Hepatocyte (in vitro differentiated cells): ENCODE results near the gene ADGRG6. TPM values are rescaled to one million over a fixed set of nuclear protein-coding genes. Genes with fewer than 3 reads are reported as not detected.

ENCODE experiments used
- DNase-seq: peaks from one replicate; pipeline ENCODE4 v3.0.0-alpha.2; 2016; ENCODE audit warnings: low spot score
- H2AFZ ChIP-seq: fragments of 200-600 bp; sonication (generic); 2 replicates; pipeline ENCODE4 v1.6.0; 2016; ENCODE audit warnings: antibody characterized with exemption, mild to moderate bottlenecking
- H3K27ac ChIP-seq: fragments of 200-600 bp; sonication (generic); 2 replicates; pipeline ENCODE4 v1.5.1; 2016; ENCODE audit warnings: mild to moderate bottlenecking
- H3K27me3 ChIP-seq: fragments of 200-600 bp; sonication (generic); 2 replicates; pipeline ENCODE4 v1.6.1; 2016
- H3K36me3 ChIP-seq: fragments of 200-600 bp; sonication (generic); replicated peaks from 2 replicates; pipeline ENCODE4 v1.5.1; 2016; ENCODE audit warnings: low read depth; ENCODE audit not compliant: insufficient read depth
- H3K4me1 ChIP-seq: fragments of 200-600 bp; sonication (generic); 2 replicates; pipeline ENCODE4 v1.5.1; 2016; ENCODE audit warnings: mild to moderate bottlenecking, moderate library complexity; ENCODE audit not compliant: insufficient read depth
- H3K4me2 ChIP-seq: fragments of 200-600 bp; sonication (generic); 2 replicates; pipeline ENCODE4 v1.6.0; 2016
- H3K4me3 ChIP-seq: fragments of 200-600 bp; sonication (generic); 2 replicates; pipeline ENCODE4 v1.5.1; 2016; ENCODE audit warnings: mild to moderate bottlenecking
- H3K79me2 ChIP-seq: fragments of 200-600 bp; sonication (generic); 2 replicates; pipeline ENCODE4 v1.6.0; 2017; ENCODE audit warnings: mild to moderate bottlenecking
- H3K9me2 ChIP-seq: fragments of 200-600 bp; sonication (generic); replicated peaks from 2 replicates; pipeline ENCODE4 v1.6.0; 2017; ENCODE audit warnings: mild to moderate bottlenecking; ENCODE audit not compliant: insufficient read depth
- H3K9me3 ChIP-seq: fragments of 200-600 bp; sonication (generic); 2 replicates; pipeline ENCODE4 v1.5.1; 2016; ENCODE audit warnings: low read depth, mild to moderate bottlenecking
- H4K20me1 ChIP-seq: fragments of 200-600 bp; sonication (generic); 2 replicates; pipeline ENCODE4 v1.6.0; 2016; ENCODE audit warnings: mild to moderate bottlenecking; ENCODE audit not compliant: insufficient read depth, poor library complexity, severe bottlenecking
- EZH2 ChIP-seq: fragments of 200-600 bp; sonication (generic); IDR thresholded peaks from 2 replicates; pipeline ENCODE4 v1.6.1; 2016; ENCODE audit warnings: antibody characterized with exemption, mild to moderate bottlenecking, borderline replicate concordance
- EZH2phosphoT487 ChIP-seq: fragments of 200-600 bp; sonication (generic); IDR thresholded peaks from one replicate; pipeline ENCODE4 v1.6.1; 2018; ENCODE audit warnings: antibody characterized with exemption, mild to moderate bottlenecking, low read depth, moderate library complexity; ENCODE audit not compliant: unreplicated experiment, severe bottlenecking
- WGBS: methylation state at CpG from one replicate; pipeline ENCODE4 v1.1.6; 2016; ENCODE audit warnings: low lambda C conversion rate; ENCODE audit errors: missing lambda C conversion rate; 5-methylcytosine and 5-hydroxymethylcytosine counted together
- polyA plus RNA-seq: library from polyadenylated mRNA; unstranded; fragments of >200 nt; fragmentation: Nextera tagmentation; extraction: Ambion mirVana; gene quantifications from 2 replicates; pipeline ENCODE4 v1.2.1, GENCODE V29; 2016
- total RNA-seq: library from RNA; depleted of rRNA; stranded (reverse); fragments of >200 nt; gene quantifications from 2 replicates; pipeline ENCODE4 v1.2.3, GENCODE V29; 2014
- TF ChIP-seq, protein P1 (sequence below): fragments of 200-600 bp; sonication (generic); IDR thresholded peaks from 2 replicates; pipeline ENCODE4 v1.5.1; 2016; ENCODE audit warnings: antibody characterized with exemption, mild to moderate bottlenecking; ENCODE audit not compliant: poor library complexity

Gene ADGRG6
- total and polyA plus RNA-seq, 2 experiments from 2014 or later: 13.9 to 92.0 TPM

DNA sequence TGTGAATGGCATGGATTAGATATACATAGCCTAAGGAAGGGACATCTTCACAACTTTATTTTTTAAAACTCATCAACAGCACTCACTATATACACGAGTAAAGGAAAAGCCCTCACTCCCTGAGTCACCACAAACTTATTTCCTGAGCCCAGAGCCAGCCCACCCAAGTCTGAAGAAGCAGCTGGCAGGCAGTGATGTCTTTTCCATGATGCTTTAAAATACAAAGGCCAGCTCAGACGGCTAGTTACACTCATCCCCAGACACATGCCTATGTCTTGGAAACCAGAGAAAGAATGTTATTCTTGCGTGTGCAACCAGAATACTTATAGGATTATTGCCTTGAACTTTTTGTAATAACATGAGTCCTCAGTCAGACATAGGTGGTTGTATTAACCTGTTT is 114.4 kb downstream of the ADGRG6 start:
- 60% methylated on average over 3 of the region's 3 CpGs for WGBS
- no peak overlapping the region for H2AFZ ChIP-seq
- no peak overlapping the region for H3K4me2 ChIP-seq

DNA sequence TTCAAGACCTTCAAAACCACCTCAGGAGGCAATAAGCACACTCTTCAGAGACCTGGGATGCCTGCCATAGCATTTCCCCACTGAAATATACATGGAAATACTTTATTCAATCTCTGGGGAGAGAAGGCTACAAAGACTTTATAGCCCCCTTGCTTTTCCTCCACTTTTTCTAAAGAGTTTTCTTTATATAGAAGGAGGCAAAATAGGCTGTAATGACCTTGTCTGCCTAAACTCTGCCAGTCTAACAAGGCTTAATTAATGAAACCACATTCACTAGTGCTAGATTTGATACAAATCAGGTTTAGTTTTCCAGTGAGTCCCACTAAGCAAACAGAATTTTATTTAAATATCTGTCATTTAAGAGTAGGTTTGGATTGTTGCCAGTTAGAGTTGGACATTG is 114.9 kb downstream of the ADGRG6 start:
- no peaks in the 10 kb centered on the region for H3K9me2 ChIP-seq
- no peaks in the 10 kb centered on the region for H3K79me2 ChIP-seq
- H3K27me3 ChIP-seq: no peaks in the 10 kb centered on the region
- H3K36me3 ChIP-seq: no peaks in the 10 kb centered on the region
- H4K20me1 ChIP-seq: no peaks in the 10 kb centered on the region
- H3K4me3 ChIP-seq: no peak overlapping the region
- H3K27ac ChIP-seq: peak overlapping the region; percentile 36
- H2AFZ ChIP-seq: no peak overlapping the region
- DNase-seq: no peak
- peaks cover 9% of the 10 kb centered on the region for H3K4me1 ChIP-seq
- TF ChIP-seq, protein P1, sequence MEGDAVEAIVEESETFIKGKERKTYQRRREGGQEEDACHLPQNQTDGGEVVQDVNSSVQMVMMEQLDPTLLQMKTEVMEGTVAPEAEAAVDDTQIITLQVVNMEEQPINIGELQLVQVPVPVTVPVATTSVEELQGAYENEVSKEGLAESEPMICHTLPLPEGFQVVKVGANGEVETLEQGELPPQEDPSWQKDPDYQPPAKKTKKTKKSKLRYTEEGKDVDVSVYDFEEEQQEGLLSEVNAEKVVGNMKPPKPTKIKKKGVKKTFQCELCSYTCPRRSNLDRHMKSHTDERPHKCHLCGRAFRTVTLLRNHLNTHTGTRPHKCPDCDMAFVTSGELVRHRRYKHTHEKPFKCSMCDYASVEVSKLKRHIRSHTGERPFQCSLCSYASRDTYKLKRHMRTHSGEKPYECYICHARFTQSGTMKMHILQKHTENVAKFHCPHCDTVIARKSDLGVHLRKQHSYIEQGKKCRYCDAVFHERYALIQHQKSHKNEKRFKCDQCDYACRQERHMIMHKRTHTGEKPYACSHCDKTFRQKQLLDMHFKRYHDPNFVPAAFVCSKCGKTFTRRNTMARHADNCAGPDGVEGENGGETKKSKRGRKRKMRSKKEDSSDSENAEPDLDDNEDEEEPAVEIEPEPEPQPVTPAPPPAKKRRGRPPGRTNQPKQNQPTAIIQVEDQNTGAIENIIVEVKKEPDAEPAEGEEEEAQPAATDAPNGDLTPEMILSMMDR: no peak
- TF ChIP-seq EZH2phosphoT487: no peak
- no peak for TF ChIP-seq EZH2
- H3K4me2 ChIP-seq: no peak overlapping the region
- no peaks in the 10 kb centered on the region for H3K9me3 ChIP-seq

More for the DNA sequence above, 114.4 kb downstream of the ADGRG6 start:
- Histone ChIP-seq H3K4me3 (no peak overlapping the region), H4K20me1 (no peaks in the 10 kb centered on the region), H3K9me3 (no peaks in the 10 kb centered on the region), H3K4me1 (peaks cover 9% of the 10 kb centered on the region), H3K9me2 (no peaks in the 10 kb centered on the region), H3K36me3 (no peaks in the 10 kb centered on the region), H3K27me3 (no peaks in the 10 kb centered on the region), H3K79me2 (no peaks in the 10 kb centered on the region), H3K27ac (peak overlapping the region; percentile 47)
- TF ChIP-seq EZH2phosphoT487: no peak
- no peak for TF ChIP-seq EZH2
- TF ChIP-seq, protein P1: no peak
- DNase-seq: peak; percentile 52

DNA sequence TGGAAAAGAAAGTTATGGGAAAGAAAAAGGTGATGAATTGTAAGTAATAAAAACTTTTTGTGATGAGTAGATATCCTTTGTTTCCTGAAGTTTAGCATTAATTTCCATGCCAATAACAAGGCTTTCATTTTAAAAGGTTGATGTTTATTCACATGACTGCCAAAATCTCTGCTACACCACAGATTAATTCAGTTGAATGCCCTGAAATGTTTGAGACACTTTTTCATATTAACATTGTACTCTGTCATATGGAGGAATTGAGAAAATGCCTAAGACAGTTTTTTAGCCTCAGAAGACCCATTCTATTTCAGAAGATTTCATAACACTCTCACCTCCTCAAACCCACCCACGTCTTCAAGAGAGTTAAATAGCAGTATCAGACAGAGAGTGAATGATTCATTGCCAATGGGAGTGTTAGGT is 115.5 kb downstream of the ADGRG6 start:
- Histone ChIP-seq H3K27ac (peak overlapping the region; percentile 36), H3K36me3 (no peaks in the 10 kb centered on the region), H2AFZ (no peak overlapping the region), H3K4me1 (peaks cover 9% of the 10 kb centered on the region), H3K9me2 (no peaks in the 10 kb centered on the region), H3K9me3 (no peaks in the 10 kb centered on the region), H3K4me2 (no peak overlapping the region), H3K79me2 (no peaks in the 10 kb centered on the region), H4K20me1 (no peaks in the 10 kb centered on the region), H3K4me3 (no peak overlapping the region), H3K27me3 (no peaks in the 10 kb centered on the region)
- no peak for TF ChIP-seq EZH2phosphoT487
- no peak for DNase-seq
- 86% methylated on average over 1 of the region's 1 CpG for WGBS

DNA sequence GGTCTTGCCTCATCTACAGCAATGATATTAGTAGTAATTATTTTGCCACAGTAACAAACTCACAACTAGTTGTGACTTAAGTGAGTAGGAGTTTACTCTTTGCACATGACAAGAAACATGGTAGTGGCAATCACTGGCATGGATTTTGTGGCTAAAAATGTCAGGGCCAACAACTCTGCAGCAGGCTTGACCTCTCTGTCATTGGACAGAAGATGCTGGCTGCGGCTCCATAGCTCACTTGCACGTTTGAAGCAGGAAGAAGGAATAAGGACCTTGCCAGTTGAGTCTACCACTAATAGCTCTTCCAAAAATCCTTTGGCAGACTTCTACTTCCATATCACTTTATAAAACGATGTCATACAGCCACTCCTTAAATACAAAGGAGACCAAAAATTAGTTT is 117.3 kb downstream of the ADGRG6 start:
- DNase-seq: no peak
- Histone ChIP-seq H3K36me3 (no peaks in the 10 kb centered on the region), H3K9me2 (no peaks in the 10 kb centered on the region), H3K79me2 (no peaks in the 10 kb centered on the region), H3K9me3 (no peaks in the 10 kb centered on the region), H3K27me3 (no peaks in the 10 kb centered on the region), H3K27ac (no peak overlapping the region), H4K20me1 (no peaks in the 10 kb centered on the region), H3K4me1 (peaks cover 9% of the 10 kb centered on the region), H3K4me2 (no peak overlapping the region), H2AFZ (no peak overlapping the region), H3K4me3 (no peak overlapping the region)
- TF ChIP-seq EZH2phosphoT487: no peak
- no peak for TF ChIP-seq EZH2
- TF ChIP-seq, protein P1: no peak
- WGBS: 87% methylated on average over 3 of the region's 3 CpGs
